GM23338 (cell line): ENCODE data around the gene ELMO3. TPM values are rescaled to one million over a fixed set of nuclear protein-coding genes. Genes with fewer than 3 reads are reported as not detected.

Experiments used
- ATAC-seq: fragments of 200-7000 bp; cut with Tn5 transposase; 3 replicates; pipeline ENCODE4 v1.9.1; 2020
- DNase-seq: peaks from one replicate; pipeline ENCODE4 v3.0.0-alpha.2; 2015; ENCODE audit warnings: low spot score
- H2AFZ ChIP-seq: fragments of 200-600 bp; sonication (generic); 2 replicates; pipeline ENCODE4 v1.8.0; 2016; ENCODE audit warnings: antibody characterized with exemption, mild to moderate bottlenecking, moderate library complexity
- H3F3A ChIP-seq: fragments of 200-600 bp; sonication (generic); replicated peaks from 2 replicates; pipeline ENCODE4 v1.8.0; 2017; ENCODE audit warnings: antibody characterized with exemption, mixed run types, low read depth
- H3K27ac ChIP-seq: fragments of 200-600 bp; sonication (generic); 2 replicates; pipeline ENCODE4 v1.6.1; 2016; ENCODE audit warnings: low read depth
- H3K27me3 ChIP-seq: fragments of 200-600 bp; sonication (generic); 2 replicates; pipeline ENCODE4 v1.8.0; 2016; ENCODE audit warnings: mild to moderate bottlenecking, mixed run types, moderate library complexity; ENCODE audit not compliant: insufficient read depth
- H3K36me3 ChIP-seq: fragments of 200-600 bp; sonication (generic); 2 replicates; pipeline ENCODE4 v1.8.0; 2016; ENCODE audit warnings: mild to moderate bottlenecking; ENCODE audit not compliant: insufficient read depth
- H3K4me1 ChIP-seq: fragments of 200-600 bp; sonication (generic); 2 replicates; pipeline ENCODE4 v1.8.0; 2016; ENCODE audit warnings: mild to moderate bottlenecking, moderate library complexity; ENCODE audit not compliant: insufficient read depth
- H3K4me2 ChIP-seq: fragments of 200-600 bp; sonication (generic); 2 replicates; pipeline ENCODE4 v1.7.1; 2017; ENCODE audit warnings: mixed run types
- H3K4me3 ChIP-seq: fragments of 200-600 bp; sonication (generic); 2 replicates; pipeline ENCODE4 v1.6.1; 2016; ENCODE audit warnings: mixed run types
- H3K79me2 ChIP-seq: fragments of 200-600 bp; sonication (generic); replicated peaks from 2 replicates; pipeline ENCODE4 v1.8.0; 2017; ENCODE audit warnings: mild to moderate bottlenecking; ENCODE audit not compliant: insufficient read depth
- H3K9me2 ChIP-seq: fragments of 200-600 bp; sonication (generic); 2 replicates; pipeline ENCODE4 v1.8.0; 2017; ENCODE audit not compliant: insufficient read depth
- H4K20me1 ChIP-seq: fragments of 200-600 bp; sonication (generic); replicated peaks from 2 replicates; pipeline ENCODE4 v1.8.0; 2017; ENCODE audit warnings: mild to moderate bottlenecking; ENCODE audit not compliant: insufficient read depth
- H3K27ac Mint-ChIP-seq: 2 replicates; pipeline ENCODE4 v1.8.0; 2020; ENCODE audit warnings: inconsistent platforms, mild to moderate bottlenecking, moderate library complexity, mixed read lengths
- H3K27me3 Mint-ChIP-seq: 3 replicates; pipeline ENCODE4 v1.8.0; 2022; ENCODE audit warnings: low read depth, mild to moderate bottlenecking, moderate library complexity, mixed read lengths, inconsistent platforms; ENCODE audit not compliant: insufficient read depth, poor library complexity
- H3K36me3 Mint-ChIP-seq: 3 replicates; pipeline ENCODE4 v1.8.0; 2021; ENCODE audit warnings: low read depth, mild to moderate bottlenecking, inconsistent platforms, moderate library complexity, mixed read lengths
- H3K4me1 Mint-ChIP-seq: 3 replicates; pipeline ENCODE4 v1.8.0; 2020; ENCODE audit warnings: mild to moderate bottlenecking, inconsistent platforms, mixed read lengths
- H3K4me3 Mint-ChIP-seq: 3 replicates; pipeline ENCODE4 v1.8.0; 2021; ENCODE audit warnings: moderate library complexity, mild to moderate bottlenecking, inconsistent platforms, mixed read lengths
- H3K9me3 Mint-ChIP-seq: 3 replicates; pipeline ENCODE4 v1.8.0; 2020; ENCODE audit warnings: moderate library complexity, mild to moderate bottlenecking, inconsistent platforms, mixed read lengths
- CREB1 ChIP-seq: fragments of 250-450 bp; sonication (Bioruptor Pico); IDR thresholded peaks from 2 replicates; pipeline ENCODE4 v1.5.0; 2020; ENCODE audit warnings: low read depth, mild to moderate bottlenecking, moderate library complexity
- CTCF ChIP-seq, 2 experiments: fragments of 200-600 bp in 1 of 2; sonication (generic) in 1 of 2; conservative IDR thresholded peaks; 2 replicates each; pipeline versions ENCODE4 v1.5.1 to v1.6.1; 2016 to 2017; ENCODE audit warnings: antibody characterized with exemption in 2 of 2, low read depth in 2 of 2, mild to moderate bottlenecking in 2 of 2, moderate library complexity in 1 of 2
- EZH2phosphoT487 ChIP-seq: fragments of 200-600 bp; sonication (generic); IDR thresholded peaks from one replicate; pipeline ENCODE4 v1.8.1; 2018; ENCODE audit warnings: antibody characterized with exemption; ENCODE audit not compliant: unreplicated experiment
- NANOG ChIP-seq: IDR thresholded peaks from 2 replicates; pipeline ENCODE4 v1.6.1; 2016; ENCODE audit warnings: antibody characterized with exemption, borderline replicate concordance
- POLR2AphosphoS5 ChIP-seq: IDR thresholded peaks from 2 replicates; pipeline ENCODE4 v1.6.1; 2016; ENCODE audit warnings: antibody characterized with exemption, low read depth
- REST ChIP-seq: IDR thresholded peaks from one replicate; pipeline ENCODE4 v1.6.1; 2018; ENCODE audit warnings: antibody characterized with exemption; ENCODE audit not compliant: unreplicated experiment
- STAT1 ChIP-seq: IDR thresholded peaks from one replicate; pipeline ENCODE4 v1.6.1; 2016; ENCODE audit warnings: antibody characterized with exemption; ENCODE audit not compliant: unreplicated experiment
- ZNF114 ChIP-seq: fragments of 250-450 bp; sonication (Bioruptor Pico); IDR thresholded peaks from 2 replicates; pipeline ENCODE4 v1.5.0; 2020; ENCODE audit warnings: mild to moderate bottlenecking, moderate library complexity
- ZNF462 ChIP-seq: fragments of 250-450 bp; sonication (Bioruptor Pico); IDR thresholded peaks from 2 replicates; pipeline ENCODE4 v1.5.0; 2020; ENCODE audit warnings: mild to moderate bottlenecking, moderate library complexity
- polyA plus RNA-seq: library from polyadenylated mRNA; unstranded; fragments of >200 nt; fragmentation: Nextera tagmentation; extraction: Ambion mirVana; gene quantifications from 2 replicates; pipeline ENCODE4 v1.2.1, GENCODE V29; 2016
- total RNA-seq: library from RNA; depleted of rRNA; stranded (reverse); fragments of >200 nt; shearing (Covaris generic); gene quantifications from 2 replicates; pipeline ENCODE4 v1.2.3, GENCODE V29; 2014

The ELMO3 gene
- total and polyA plus RNA-seq, 2 experiments from 2014 or later = 4.7 to 16.2 TPM

- TF ChIP-seq CTCF (conservative IDR thresholded peaks at IDR 0.05; ENCODE audit: low read depth in 2 of 2) (no peak), REST (no peak), EZH2phosphoT487 (no peak), CREB1 (CRISPR knock-in tag) (no peak), NANOG (no peak)
Observed at GRCh38 chr16:67249178-67250044, 50.5 kb downstream of the ELMO3 start (continued).

- H3K27ac Mint-ChIP-seq = no peak overlapping the region
- H3K4me1 Mint-ChIP-seq = peaks cover 29% of the 10 kb centered on the region
- Histone ChIP-seq H3F3A (peaks cover 18% of the 10 kb centered on the region), H4K20me1 (no peaks in the 10 kb centered on the region; the same call in none of the 2 replicates), H2AFZ (no peak overlapping the region), H3K4me1 (peaks cover 20% of the 10 kb centered on the region), H3K9me2 (no peaks in the 10 kb centered on the region), H3K79me2 (peaks cover 7% of the 10 kb centered on the region), H3K4me3 (peak overlapping the region; percentile 89; the same call in 1 of the 2 replicates), H3K27ac (no peak overlapping the region), H3K27me3 (peaks cover 34% of the 10 kb centered on the region), H3K36me3 (no peaks in the 10 kb centered on the region; the same call in 1 of the 2 replicates), H3K4me2 (peak overlapping the region; percentile 94)
- DNase-seq = no peak
- peaks cover 27% of the 10 kb centered on the region for H3K27me3 Mint-ChIP-seq
- no peak for ATAC-seq
- no peaks in the 10 kb centered on the region for H3K9me3 Mint-ChIP-seq
- H3K36me3 Mint-ChIP-seq = peaks cover 3% of the 10 kb centered on the region; the same call in 2 of the 3 replicates
- H3K4me3 Mint-ChIP-seq = peak overlapping the region; percentile 81
- TF ChIP-seq STAT1 = no peak
- no peak for TF ChIP-seq EZH2phosphoT487
- TF ChIP-seq POLR2AphosphoS5 = no peak
- TF ChIP-seq NANOG = no peak
- TF ChIP-seq ZNF462 (CRISPR knock-in tag) = no peak
- TF ChIP-seq CREB1 (CRISPR knock-in tag) = no peak
- no peak for TF ChIP-seq ZNF114
- no peak for TF ChIP-seq CTCF (conservative IDR thresholded peaks at IDR 0.05; ENCODE audit: low read depth in 2 of 2)
Observed at GRCh38 chr16:67250045-67250327, 51.1 kb downstream of the ELMO3 start.
